GM18858 (cell line): Measurements from ENCODE around the gene UNKL.

Experiments
- ATAC-seq: cut with Tn5 transposase; IDR thresholded peaks from one replicate; pipeline ENCODE4 v1.9.1; 2021; ENCODE audit not compliant: unreplicated experiment

UNKL gene

GRCh38 chr16:1378804-1379303 lies 35.6 kb downstream of the UNKL start:
- no peak for ATAC-seq

DNA sequence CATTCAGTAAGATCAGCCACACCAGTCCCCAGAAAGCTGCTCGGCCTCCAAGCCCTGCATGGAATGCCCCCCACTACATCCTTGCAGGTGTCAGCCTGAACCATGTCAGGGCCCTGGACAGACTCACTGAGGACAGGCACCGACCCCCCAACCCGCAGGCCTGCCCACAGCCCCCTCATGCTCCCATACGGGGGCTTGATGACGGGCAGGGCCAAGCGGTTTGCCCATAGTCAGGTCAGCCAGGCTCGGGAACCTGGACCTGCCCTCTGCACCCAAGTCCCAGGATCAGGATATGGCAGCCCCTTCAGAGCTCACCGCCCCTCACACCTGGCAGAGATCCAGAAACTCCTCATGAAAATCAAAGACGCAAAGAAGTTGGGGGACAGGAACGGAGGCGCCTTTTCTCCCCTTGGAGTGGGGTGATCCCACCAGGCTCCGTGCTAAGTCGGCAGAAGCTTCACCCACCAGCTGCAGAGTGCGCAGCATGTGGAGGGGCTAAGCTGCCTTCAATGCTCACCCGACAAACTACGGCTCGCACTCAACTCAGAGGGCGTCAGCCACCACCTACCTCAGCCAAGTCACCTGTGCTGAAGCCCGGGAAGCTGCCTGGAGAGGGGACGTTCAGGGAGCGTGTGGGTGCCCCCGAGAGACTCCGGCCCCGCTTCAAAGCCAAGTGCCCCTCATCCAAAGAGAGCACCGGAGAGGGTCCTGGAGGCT lies 36.3 kb downstream of the UNKL start:
- no peak for ATAC-seq

- no peak for ATAC-seq
These were observed 37.0 kb downstream of the UNKL start for GRCh38 chr16:1377406-1378010.

DNA sequence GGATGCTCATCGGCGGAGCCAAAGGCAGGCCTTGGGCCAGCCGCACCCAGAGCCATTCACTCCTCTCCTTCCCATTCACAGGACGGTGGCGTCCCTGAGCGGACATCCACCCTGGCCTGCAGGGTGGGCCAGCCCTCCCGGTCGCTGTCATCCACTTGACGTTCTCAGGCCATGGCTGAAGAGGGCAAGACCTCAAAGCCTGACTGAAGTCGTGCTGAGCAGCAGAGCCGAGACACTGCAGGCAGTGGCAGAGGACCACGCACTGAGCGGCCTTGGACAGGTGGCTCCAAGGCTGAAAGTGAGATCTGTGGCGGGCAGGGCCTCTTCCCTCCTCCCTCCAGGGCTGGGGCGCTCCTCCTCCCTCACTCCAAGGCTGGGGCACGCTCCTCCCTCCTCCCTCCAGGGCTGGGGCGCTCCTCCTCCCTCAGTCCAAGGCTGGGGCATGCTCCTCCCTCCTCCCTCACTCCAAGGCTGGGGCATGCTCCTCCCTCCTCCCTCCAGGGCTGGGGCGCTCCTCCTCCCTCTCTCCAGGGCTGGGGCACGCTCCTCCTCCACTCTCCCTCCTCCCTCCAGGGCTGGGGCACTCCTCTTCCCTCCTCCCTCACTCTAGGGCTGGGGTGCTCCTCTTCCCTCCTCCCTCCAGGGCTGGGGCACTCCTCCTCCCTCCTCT lies 38.6 kb downstream of the UNKL start:
- no peak for ATAC-seq

DNA sequence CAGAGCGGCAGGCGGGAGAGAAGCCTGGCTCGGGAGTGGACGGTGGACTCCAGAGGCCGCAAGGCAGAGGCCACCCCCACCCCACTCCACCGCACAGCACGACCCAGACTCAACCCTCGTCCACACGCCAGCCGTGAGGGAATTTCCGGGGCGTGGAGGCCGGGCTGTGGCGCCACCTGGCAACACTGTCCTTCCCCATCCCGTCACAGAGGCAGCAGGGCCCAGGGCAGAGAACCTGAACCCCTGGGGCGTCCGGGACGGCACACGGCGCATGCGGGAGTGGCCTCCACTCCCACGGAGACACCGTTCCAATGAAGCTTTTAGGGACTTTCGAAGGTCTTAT lies 39.2 kb downstream of the UNKL start:
- ATAC-seq: no peak

DNA sequence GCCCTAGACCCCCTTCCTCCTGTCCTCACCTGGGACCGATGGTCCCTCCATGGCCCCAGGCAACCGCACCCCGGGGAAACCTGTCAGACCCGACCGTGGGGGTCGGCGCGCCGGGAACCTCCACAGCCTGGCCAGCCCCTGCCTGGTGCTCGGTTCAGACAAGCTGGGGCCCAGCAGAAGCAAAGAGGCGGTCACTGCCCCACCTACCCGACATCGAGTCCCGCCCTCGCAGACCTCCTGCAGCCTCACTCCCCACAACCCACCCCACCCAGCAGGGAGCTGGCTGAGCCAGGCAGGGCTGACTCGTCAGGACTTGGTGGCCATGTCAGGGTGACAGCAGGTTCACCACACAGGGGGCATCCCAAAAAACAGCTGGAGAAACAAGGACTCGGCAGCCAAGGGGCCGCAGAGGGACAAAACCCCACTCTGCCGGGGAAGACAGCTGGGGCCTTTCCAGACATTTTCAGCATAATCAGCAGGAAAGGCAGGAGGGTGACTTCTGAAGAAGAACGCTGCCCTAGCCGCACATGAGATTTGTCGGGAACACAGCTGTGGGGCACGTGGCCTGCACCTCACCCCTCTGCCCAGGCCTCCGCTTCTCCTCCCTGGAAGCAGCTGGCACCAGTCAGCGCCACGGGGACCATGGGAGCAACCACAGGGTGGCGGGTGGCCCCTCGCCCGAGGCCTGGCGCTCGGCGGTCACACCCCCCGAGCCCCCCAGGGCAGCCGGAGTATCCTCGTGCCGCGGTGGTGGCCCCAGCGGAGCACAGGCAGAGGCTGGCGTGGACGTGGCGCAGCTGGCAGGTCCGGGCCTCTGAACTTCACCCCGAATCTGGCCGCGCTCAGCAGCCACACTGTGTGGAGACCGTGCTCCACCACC lies 39.8 kb downstream of the UNKL start:
- ATAC-seq: no peak

- no peak for ATAC-seq
These were observed 42.1 kb downstream of the UNKL start for GRCh38 chr16:1372292-1372950.

GRCh38 chr16:1371054-1371978 lies 43.2 kb downstream of the UNKL start:
- ATAC-seq: no peak

GRCh38 chr16:1367486-1368174 lies 46.9 kb downstream of the UNKL start:
- ATAC-seq: no peak

GRCh38 chr16:1366712-1367299 lies 47.7 kb downstream of the UNKL start:
- no peak for ATAC-seq

DNA sequence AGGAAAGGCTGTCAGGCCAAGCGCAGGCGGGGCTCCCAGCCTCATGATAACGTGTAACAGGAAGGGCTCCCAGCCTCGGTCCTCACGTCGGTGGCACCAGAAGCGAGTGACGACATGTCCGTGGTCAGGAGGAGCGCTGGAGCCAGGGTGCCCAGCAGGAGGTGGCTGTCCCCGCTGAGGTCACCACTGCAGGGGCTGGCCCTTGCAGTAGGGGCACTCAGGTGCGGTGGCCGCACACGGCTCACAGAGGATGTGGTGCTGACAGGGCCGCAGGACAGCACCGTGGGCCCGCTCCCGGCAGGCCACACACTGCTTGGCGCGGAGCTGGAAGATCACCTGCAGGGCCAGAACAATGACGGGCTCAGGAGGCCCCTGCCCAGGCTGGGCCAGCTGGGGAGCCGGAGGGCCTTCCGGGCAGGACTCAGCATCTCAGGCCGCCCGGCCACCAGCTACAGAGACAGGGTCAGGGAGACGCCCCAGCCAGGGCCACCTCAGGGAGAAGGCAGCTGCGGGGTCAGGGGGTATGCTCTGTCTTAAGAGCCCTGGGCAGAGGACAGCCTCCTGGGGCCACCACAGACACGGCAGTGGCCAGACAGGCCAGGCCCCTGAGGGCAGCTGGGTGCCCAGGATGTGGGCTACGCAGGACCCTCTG lies 48.3 kb downstream of the UNKL start:
- no peak for ATAC-seq

DNA sequence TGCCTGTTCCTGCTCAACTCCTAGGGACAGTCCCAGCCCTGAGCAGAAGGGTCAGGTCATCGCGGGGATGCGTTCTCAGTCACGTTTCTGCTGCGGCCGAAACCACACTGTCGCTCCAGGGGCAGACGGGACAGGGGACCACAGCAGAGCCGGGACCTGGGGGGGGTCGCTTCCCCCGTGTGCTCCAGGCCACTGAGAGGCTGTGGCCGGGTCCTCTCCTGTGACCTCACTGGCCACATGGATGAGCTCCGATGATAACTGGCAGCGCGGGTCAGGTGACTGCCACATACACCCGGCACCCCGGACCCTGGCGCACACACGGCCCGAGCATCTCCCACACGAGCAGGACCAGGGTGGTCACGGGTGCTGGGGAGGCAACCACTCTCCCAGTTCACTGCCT lies 50.0 kb downstream of the UNKL start:
- no peak for ATAC-seq

DNA sequence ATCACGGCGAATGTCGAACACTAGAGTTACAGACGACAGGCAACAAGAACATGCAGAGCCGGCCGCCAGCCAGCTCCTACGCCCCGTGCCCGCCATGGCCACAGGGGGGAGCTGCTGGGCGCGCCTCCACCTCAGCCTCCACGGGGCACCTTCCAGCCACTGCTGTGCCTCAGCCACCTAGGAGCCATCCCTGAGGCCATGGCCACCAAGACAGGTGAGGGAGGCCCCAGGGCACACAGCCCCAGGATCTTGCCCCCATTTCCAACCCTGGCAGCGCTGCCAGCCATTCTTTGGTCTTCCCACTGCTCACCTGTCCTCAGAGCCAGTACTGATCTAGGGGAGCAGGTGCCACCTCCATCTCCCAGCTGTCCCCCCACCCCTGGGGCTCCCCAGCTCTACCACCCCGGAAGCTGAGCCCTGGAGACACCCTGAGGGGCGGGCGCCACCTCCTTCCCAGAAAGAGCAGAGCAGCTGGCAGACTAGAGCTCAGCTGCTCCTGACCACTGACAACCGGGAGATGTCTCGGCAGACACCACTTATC lies 50.9 kb downstream of the UNKL start:
- ATAC-seq: no peak

DNA sequence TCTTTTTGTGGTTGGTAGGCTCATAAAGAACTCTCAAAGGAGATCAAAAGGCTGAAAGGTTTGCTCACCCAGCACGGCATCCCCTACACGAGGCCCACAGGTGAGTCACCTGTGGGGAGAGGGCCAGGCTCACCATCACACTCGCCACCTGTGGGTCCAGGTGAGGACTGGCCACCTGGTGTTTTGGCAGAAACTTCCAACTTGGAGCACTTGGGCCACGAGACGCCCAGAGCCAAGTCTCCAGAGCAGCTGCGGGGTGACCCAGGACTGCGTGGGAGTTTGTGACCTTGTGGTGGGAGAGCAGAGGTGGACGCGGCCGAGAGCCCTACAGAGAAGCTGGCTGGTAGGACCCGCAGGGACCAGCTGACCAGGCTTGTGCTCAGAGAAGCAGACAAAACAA lies 51.7 kb downstream of the UNKL start:
- no peak for ATAC-seq

DNA sequence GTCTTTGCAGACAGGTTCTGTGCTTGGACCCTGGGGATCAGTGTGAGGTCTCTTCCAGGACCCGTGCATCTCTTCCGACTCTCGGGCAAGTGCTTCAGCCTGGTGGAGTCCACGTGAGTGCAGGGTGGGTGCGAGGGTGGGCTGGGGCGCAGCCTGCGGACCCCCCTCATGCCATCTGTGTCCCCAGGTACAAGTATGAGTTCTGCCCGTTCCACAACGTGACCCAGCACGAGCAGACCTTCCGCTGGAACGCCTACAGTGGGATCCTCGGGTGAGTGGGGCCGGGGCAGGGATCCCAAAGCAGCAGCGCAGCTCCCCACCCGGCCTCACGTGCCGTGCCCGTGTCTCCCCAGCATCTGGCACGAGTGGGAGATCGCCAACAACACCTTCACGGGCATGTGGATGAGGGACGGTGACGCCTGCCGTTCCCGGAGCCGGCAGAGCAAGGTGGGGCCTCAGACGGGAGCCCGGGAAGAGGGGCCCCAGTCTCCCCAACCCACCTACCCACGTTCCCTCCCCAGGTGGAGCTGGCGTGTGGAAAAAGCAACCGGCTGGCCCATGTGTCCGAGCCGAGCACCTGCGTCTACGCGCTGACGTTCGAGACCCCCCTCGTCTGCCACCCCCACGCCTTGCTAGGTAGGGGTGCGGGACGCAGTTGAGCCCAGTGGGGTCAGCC lies 52.7 kb downstream of the UNKL start:
- ATAC-seq: no peak

- no peak for ATAC-seq
These were observed 56.5 kb downstream of the UNKL start for GRCh38 chr16:1357906-1358566.
